Activated T-cell treated with anti-CD3 and anti-CD28 coated beads, Interleukin-2, amount 50 U/mL, for 48 hours (primary cell): ENCODE data around the gene SPTBN2.
A peak's percentile ranks its signal among the peaks of the same experiment; 100 is the strongest.

Source experiments
- DNase-seq, 2 experiments: peaks; one replicate each; pipeline ENCODE4 v3.0.0-alpha.2; 2020

The SPTBN2 gene

GRCh38 chr11:66701432-66702240 is 27.4 kb downstream of the SPTBN2 start:
- DNase-seq, result no peak

DNA sequence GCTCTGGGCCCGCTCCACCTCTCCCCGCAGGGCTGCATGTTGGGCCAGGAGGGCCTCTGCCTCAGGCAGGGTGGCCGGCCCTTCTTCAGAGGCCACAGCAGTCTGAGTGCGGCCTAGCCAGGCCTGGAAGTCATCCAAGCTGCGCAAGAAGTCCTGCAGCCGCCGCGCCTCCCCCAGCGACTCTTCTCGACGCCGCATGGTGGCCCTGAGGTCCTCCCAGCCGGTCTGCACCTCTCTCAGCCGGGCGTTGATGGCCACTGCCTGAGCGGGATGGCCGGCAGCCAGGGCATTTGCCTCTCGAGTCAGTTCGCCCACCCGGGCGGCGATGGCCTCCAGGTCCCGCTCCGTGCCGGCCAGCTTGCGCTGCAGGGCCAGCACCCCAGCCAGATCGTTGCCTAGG is 28.3 kb downstream of the SPTBN2 start:
- DNase-seq, result no peak

- no peak for DNase-seq
Measured at GRCh38 chr11:66700337-66700736, 28.7 kb downstream of the SPTBN2 start.

DNA sequence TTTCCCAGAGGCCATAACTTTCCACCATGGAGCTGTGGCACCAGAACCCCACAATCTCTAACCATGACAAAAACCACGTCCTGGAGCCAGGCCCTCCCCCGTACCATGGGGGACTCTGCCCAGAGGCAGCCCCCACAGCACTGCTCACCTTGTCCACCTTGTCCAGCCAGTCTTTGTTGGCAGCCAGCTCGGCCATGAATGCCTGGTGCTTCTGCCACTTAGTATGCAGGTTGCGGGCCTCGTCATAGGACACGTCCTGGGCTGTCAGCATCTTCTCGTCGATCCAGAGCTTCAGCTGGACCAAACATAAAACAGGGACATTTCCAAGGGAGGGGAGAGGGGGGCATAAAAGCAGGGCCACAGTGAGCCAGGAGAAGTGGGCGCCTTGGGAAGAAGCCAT is 30.5 kb downstream of the SPTBN2 start:
- no peak for DNase-seq

GRCh38 chr11:66697988-66698387 is 31.0 kb downstream of the SPTBN2 start:
- no peak for DNase-seq

DNA sequence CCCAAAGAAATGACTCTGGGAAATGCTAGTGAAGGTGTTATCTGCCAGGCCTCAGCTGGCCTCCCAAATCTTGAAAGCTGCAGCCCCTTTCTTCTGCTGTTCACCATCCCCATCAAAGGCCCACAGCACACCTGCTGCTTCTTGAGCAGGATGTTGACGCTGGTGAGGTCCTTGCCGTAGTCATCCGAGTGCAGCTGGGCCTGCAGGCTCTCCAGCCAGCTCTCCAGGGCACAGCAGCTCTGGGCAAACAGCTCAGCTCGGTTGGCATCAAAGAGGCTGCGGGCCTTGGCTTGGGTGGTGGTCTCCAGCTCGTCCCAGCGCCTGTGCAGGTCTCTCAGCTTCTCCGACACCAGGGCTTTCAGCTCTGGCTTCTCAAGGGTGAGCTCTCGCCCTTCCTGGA is 32.9 kb downstream of the SPTBN2 start:
- DNase-seq, result no peak

GRCh38 chr11:66694732-66695207 is 34.2 kb downstream of the SPTBN2 start:
- DNase-seq, result peak; percentile 89 to 91

GRCh38 chr11:66694056-66694410 is 35.0 kb downstream of the SPTBN2 start:
- no peak for DNase-seq

- no peak for DNase-seq
Measured at GRCh38 chr11:66693356-66694055, 35.5 kb downstream of the SPTBN2 start.

GRCh38 chr11:66692871-66693331 is 36.1 kb downstream of the SPTBN2 start:
- DNase-seq, result no peak

GRCh38 chr11:66692446-66692845 is 36.6 kb downstream of the SPTBN2 start:
- no peak for DNase-seq

DNA sequence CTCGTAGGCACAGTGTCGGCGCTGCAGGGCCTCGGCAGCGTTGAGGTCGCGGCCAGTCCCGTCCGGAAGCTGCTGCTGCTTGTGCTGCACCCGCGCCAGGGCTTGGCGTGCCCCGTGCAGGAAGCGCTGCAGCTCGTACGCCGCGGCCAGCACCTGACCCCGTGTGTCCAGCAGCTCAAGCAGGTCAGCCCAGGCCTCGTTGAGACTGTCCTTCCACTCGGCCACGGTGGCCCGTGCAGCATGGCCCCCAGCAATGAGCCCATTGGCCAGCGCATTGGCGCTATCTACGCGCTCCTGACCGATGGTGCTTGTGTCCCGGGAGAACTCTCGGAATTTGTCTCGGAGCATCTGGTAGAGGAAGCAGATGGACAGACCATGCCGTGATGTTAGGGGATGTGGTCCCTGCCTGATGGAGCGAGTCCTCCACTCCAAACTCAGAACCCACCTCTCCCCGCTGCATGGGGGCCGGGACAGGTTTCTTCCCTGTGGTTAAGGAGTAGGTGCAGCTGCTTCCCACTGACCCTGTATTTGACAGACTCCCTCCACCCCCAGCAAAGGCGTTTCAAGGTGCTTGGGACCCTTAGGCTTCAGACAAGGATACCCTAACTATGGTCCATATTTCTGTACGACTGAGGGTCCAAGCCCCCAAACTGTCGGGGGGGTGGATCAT is 37.6 kb downstream of the SPTBN2 start:
- DNase-seq, result no peak

DNA sequence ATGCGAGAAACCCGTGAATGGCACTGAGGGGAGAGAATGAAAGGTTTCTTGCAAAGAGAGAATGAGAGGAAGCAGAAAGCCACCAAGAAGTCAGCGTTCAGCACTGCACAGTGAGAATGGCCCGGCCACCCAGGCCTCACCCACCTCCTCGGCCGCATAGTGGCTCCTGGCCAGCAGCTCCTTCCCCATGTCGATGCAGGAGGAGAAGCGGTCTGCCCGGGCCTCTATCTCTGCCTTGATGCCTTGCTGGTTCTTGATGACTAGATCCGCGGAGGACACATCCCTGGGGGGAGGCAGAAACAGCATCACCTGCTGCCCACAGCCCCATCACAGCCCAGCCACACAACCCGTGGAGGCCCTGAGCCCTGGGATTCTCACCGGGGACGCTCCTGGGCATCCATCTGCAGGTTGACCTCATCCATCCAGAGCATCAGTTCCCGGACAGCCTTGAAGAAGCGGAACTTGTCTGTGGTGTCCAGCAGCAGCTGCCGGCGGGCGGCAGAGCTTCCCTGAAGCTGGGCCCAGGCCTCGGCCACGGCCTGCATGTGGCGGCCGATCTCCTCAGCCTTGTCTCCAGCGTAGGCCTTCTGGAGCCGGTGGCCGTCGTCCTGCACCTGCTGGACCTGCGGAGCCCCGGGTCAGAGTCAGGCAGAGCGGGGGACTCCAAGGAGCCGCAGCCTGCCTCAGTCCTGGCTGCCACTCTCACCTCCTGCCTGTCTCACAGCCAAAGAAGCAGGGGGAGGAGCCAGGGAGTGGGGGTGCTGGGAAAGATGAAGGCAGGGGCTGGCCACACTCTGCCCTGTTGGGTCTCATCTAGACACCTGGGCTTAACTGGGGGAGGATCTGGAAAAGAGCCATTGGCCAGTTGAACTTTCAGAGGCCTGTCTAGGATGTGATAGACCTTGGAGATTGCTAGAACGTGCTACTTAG is 39.1 kb downstream of the SPTBN2 start:
- DNase-seq, result no peak

GRCh38 chr11:66688561-66689534 is 40.2 kb downstream of the SPTBN2 start:
- no peak for DNase-seq

- no peak for DNase-seq
Measured at GRCh38 chr11:66687831-66688281, 41.2 kb downstream of the SPTBN2 start.

GRCh38 chr11:66686801-66687750 is 41.9 kb downstream of the SPTBN2 start:
- DNase-seq, result no peak

GRCh38 chr11:66686100-66686785 is 42.8 kb downstream of the SPTBN2 start:
- DNase-seq, result no peak

DNA sequence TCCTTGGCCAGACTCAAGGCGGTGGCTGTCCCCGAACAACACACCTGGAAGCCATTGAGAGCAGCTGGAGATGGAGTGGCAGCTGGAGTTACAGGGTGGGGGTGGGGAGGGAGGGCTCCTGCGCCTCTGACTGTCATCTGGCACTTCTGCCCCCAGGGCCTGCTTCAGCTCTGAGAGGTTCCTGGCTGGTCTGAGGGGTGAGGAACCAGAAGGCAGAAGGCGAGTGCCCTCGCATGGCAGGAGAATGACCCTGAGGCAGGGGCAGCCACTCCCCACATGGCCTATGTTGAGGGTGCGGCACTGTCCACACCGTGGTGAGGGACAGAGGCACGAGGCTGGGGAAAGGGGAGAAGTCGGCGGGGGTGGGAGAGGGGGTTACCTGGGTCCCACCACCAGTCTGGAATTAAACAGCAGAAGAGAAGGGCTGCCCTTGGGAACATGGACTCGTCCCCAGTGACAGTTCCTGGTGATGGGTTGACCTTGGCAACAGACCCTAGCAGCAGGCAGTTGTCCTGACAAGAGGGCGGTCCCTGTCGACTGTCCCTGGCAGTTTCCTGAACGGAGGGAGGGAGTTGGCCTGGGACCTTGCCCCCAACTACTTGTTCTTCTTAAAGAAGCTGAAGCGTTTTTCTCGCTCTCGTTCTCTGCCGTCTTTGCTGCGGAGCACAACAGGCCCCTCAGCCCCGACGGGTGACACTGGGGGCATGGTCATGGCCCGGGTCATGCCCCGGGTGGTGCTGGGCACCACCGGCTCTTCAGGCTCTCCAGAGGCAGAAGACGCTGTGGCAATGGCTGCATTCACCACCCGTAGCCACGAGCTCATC is 43.5 kb downstream of the SPTBN2 start:
- no peak for DNase-seq
